CD4-positive, alpha-beta T cell treated with Interferon gamma for 1 hour (primary cell): Measurements from ENCODE around the gene SH3TC1.

Experiments
- DNase-seq: peaks from one replicate; pipeline ENCODE4 v3.0.0-alpha.2; 2020

SH3TC1 gene

GRCh38 chr4:8217246-8217511 is 18.1 kb downstream of the SH3TC1 start:
- no peak for DNase-seq

- DNase-seq = no peak
Observed at GRCh38 chr4:8217871-8218270, 18.8 kb downstream of the SH3TC1 start.

- no peak for DNase-seq
Observed at GRCh38 chr4:8218371-8219031, 19.4 kb downstream of the SH3TC1 start.

- no peak for DNase-seq
Observed at GRCh38 chr4:8219236-8219635, 20.1 kb downstream of the SH3TC1 start.

GRCh38 chr4:8220661-8221450 is 21.8 kb downstream of the SH3TC1 start:
- DNase-seq = no peak

GRCh38 chr4:8221476-8221875 is 22.4 kb downstream of the SH3TC1 start:
- DNase-seq = no peak

- DNase-seq = no peak
Observed at GRCh38 chr4:8221985-8222384, 22.9 kb downstream of the SH3TC1 start.

- no peak for DNase-seq
Observed at GRCh38 chr4:8222609-8223388, 23.7 kb downstream of the SH3TC1 start.

- DNase-seq = no peak
Observed at GRCh38 chr4:8224267-8224974, 25.3 kb downstream of the SH3TC1 start.

GRCh38 chr4:8224975-8225625 is 26.0 kb downstream of the SH3TC1 start:
- DNase-seq = no peak

- DNase-seq = no peak
Observed at GRCh38 chr4:8225706-8226443, 26.8 kb downstream of the SH3TC1 start.

GRCh38 chr4:8227201-8227770 is 28.2 kb downstream of the SH3TC1 start:
- no peak for DNase-seq

- no peak for DNase-seq
Observed at GRCh38 chr4:8227771-8228318, 28.8 kb downstream of the SH3TC1 start.

GRCh38 chr4:8228319-8229250 is 29.5 kb downstream of the SH3TC1 start:
- peak; percentile 70 for DNase-seq

GRCh38 chr4:8229331-8229975 is 30.4 kb downstream of the SH3TC1 start:
- DNase-seq = no peak

GRCh38 chr4:8230033-8230432 is 30.9 kb downstream of the SH3TC1 start:
- no peak for DNase-seq

GRCh38 chr4:8230891-8231290 is 31.8 kb downstream of the SH3TC1 start:
- no peak for DNase-seq

- no peak for DNase-seq
Observed at GRCh38 chr4:8231551-8232049, 32.5 kb downstream of the SH3TC1 start.

- no peak for DNase-seq
Observed at GRCh38 chr4:8232748-8233147, 33.7 kb downstream of the SH3TC1 start.
